ENCODE results near the gene HOXB6. TPM values are rescaled to one million over a fixed set of nuclear protein-coding genes. Genes with fewer than 3 reads are reported as not detected.

Gene HOXB6
- total RNA-seq, 1 experiment from 2014 or later = 64.8 TPM

- BruUV-seq (replicated peaks) = TSS peak; percentile 87
- Histone ChIP-seq H3K9ac (ENCODE audit: low read length) (peak overlapping the region; percentile 95), H3K79me2 (ENCODE audit: insufficient read depth, low read length) (peaks cover 36% of the 10 kb centered on the region), H3K9me3 (ENCODE audit: control insufficient read depth in 1 of 2, insufficient read depth in 1 of 2, low read depth in 1 of 2, low read length in 2 of 2) (no peaks in the 10 kb centered on the region), H3K4me2 (ENCODE audit: low read length) (peak overlapping the region; percentile 98), H2AFZ (ENCODE audit: low read depth, low read length, poor library complexity, severe bottlenecking) (no peak overlapping the region), H3K4me1 (ENCODE audit: control insufficient read depth in 1 of 2, insufficient read depth in 2 of 2, low read length in 2 of 2) (peaks cover 15 to 28% of the 10 kb centered on the region in 2 experiments), H3K36me3 (ENCODE audit: control insufficient read depth in 1 of 2, insufficient read depth in 2 of 2, low read length in 2 of 2) (no peaks in the 10 kb centered on the region; a peak in 2 of 4 replicates), H3K27me3 (ENCODE audit: insufficient read depth, low read length) (no peaks in the 10 kb centered on the region), H3K9me2 (ENCODE audit: insufficient read depth) (no peaks in the 10 kb centered on the region), H4K20me1 (ENCODE audit: insufficient read depth) (no peaks in the 10 kb centered on the region), H3K4me3 (replicated peaks in 1 of 2; ENCODE audit: low read depth in 1 of 2, low read length in 2 of 2) (peak overlapping the region; percentile 81 to 86), H3K27ac (ENCODE audit: low read depth, low read length) (peak overlapping the region; percentile 95)
- POLR2A ChIA-PET = interaction anchor here (0.9 to 2.2 kb wide), 8 partner anchors 9 to 579 kb away, joined by 3 to 8 read pairs (median 4); partner anchors contain the start of gene NFE2L1
- no peak for DNase-seq (ENCODE audit: low read depth, low spot score)
- CTCF ChIA-PET = interaction anchor here (1.7 to 1.8 kb wide), 2 partner anchors 51 to 252 kb away, joined by 7 read pairs; no protein-coding TSS in a partner anchor
- no peak for ATAC-seq
- no peak for TF ChIP-seq YY1 (IDR thresholded peaks at IDR 0.05; ENCODE audit: extremely low read depth, insufficient replicate concordance, low read depth, low read length)
- TF ChIP-seq POLR2AphosphoS5 (IDR thresholded peaks at IDR 0.05; ENCODE audit: low read depth, low read length) = peak; percentile 38; the same call in 1 of the 2 replicates
- no peak for TF ChIP-seq POLR2A (IDR thresholded peaks at IDR 0.05; ENCODE audit: borderline replicate concordance, extremely low read depth, insufficient read depth, insufficient read length)
- no peak for TF ChIP-seq EZH2 (IDR thresholded peaks at IDR 0.05)
- TF ChIP-seq SP1 (IDR thresholded peaks at IDR 0.05; ENCODE audit: low read depth) = no peak
- RAD21 ChIA-PET (ENCODE audit: low non-redundant PET in 1 of 2, low total read pairs in 2 of 2, uncharacterized antibody in 2 of 2, unreplicated experiment in 2 of 2) = no interaction called here
- intact Hi-C loops (cut with micrococcal nuclease) = no loop called here
These were observed 22.4 kb upstream of the HOXB6 start for GRCh38 chr17:48627118-48627597.

- peak within 1 kb of the TSS; percentile 95 for H3K27ac ChIP-seq (ENCODE audit: low read depth, low read length)
- H4K20me1 ChIP-seq (ENCODE audit: insufficient read depth) = no peaks in the 10 kb centered on the region
- H2AFZ ChIP-seq (ENCODE audit: low read depth, low read length, poor library complexity, severe bottlenecking) = no peak within 1 kb of the TSS
- ATAC-seq = peak; percentile 68
- peak within 1 kb of the TSS; percentile 95 for H3K9ac ChIP-seq (ENCODE audit: low read length)
- CTCF ChIA-PET = interaction anchor here (0.9 to 1.8 kb wide), 8 partner anchors 9 to 367 kb away, joined by 3 to 12 read pairs (median 6); no protein-coding TSS in a partner anchor
- peak; percentile 88 for DNase-seq (ENCODE audit: low read depth, low spot score)
- POLR2A ChIA-PET = interaction anchor here (0.7 to 2.2 kb wide), 15 partner anchors 9 to 578 kb away, joined by 3 to 11 read pairs (median 4); partner anchors contain the start of gene NFE2L1
- peak within 1 kb of the TSS; percentile 81 to 86 for H3K4me3 ChIP-seq (replicated peaks in 1 of 2; ENCODE audit: low read depth in 1 of 2, low read length in 2 of 2)
- H3K9me2 ChIP-seq (ENCODE audit: insufficient read depth) = no peaks in the 10 kb centered on the region
- peaks cover 42% of the 10 kb centered on the region for H3K79me2 ChIP-seq (ENCODE audit: insufficient read depth, low read length)
- RAD21 ChIA-PET (ENCODE audit: low non-redundant PET in 1 of 2, low total read pairs in 2 of 2, uncharacterized antibody in 2 of 2, unreplicated experiment in 2 of 2) = interaction anchor here (0.6 to 1.5 kb wide), 3 partner anchors 10 to 404 kb away, joined by 3 to 5 read pairs (median 4); no protein-coding TSS in a partner anchor
- no peaks in the 10 kb centered on the region for H3K27me3 ChIP-seq (ENCODE audit: insufficient read depth, low read length)
- H3K36me3 ChIP-seq (ENCODE audit: control insufficient read depth in 1 of 2, insufficient read depth in 2 of 2, low read length in 2 of 2) = no peaks in the 10 kb centered on the region; a peak in 2 of 4 replicates
- H3K9me3 ChIP-seq (ENCODE audit: control insufficient read depth in 1 of 2, insufficient read depth in 1 of 2, low read depth in 1 of 2, low read length in 2 of 2) = no peaks in the 10 kb centered on the region
- BruUV-seq (replicated peaks) = no TSS peak
- H3K4me1 ChIP-seq (ENCODE audit: control insufficient read depth in 1 of 2, insufficient read depth in 2 of 2, low read length in 2 of 2) = peaks cover 15 to 28% of the 10 kb centered on the region in 2 experiments
- intact Hi-C loops (cut with micrococcal nuclease) = no loop called here
- H3K4me2 ChIP-seq (ENCODE audit: low read length) = peak within 1 kb of the TSS; percentile 98
- TF ChIP-seq ZNF274 (IDR thresholded peaks at IDR 0.05; ENCODE audit: low read depth, low read length) = no peak
- no peak for TF ChIP-seq FOSL1 (IDR thresholded peaks at IDR 0.05; ENCODE audit: low read depth)
- TF ChIP-seq RAD21 (IDR thresholded peaks at IDR 0.05; ENCODE audit: low read depth) = no peak
- no peak for TF ChIP-seq EZH2phosphoT487 (IDR thresholded peaks at IDR 0.05; ENCODE audit: borderline replicate concordance)
- TF ChIP-seq CTCF (IDR thresholded peaks at IDR 0.05 in 2 of 3, conservative IDR thresholded peaks at IDR 0.05 in 1 of 3; ENCODE audit: borderline replicate concordance in 1 of 3, insufficient read depth in 1 of 3, low read depth in 2 of 3, low read length in 2 of 3) = no peak
- peak; percentile 90 for TF ChIP-seq POLR2AphosphoS5 (IDR thresholded peaks at IDR 0.05; ENCODE audit: low read depth, low read length)
- peak; percentile 81 for TF ChIP-seq YY1 (IDR thresholded peaks at IDR 0.05; ENCODE audit: extremely low read depth, insufficient replicate concordance, low read depth, low read length)
- TF ChIP-seq MAX (IDR thresholded peaks at IDR 0.05) = peak; percentile 80; the same call in 1 of the 2 replicates
- no peak for TF ChIP-seq ZFX (IDR thresholded peaks at IDR 0.05)
- peak; percentile 80 for TF ChIP-seq SIN3A (IDR thresholded peaks at IDR 0.05; ENCODE audit: low read depth)
These were observed 21.7 kb upstream of the HOXB6 start, which contains the start of gene HOXB9 for GRCh38 chr17:48626245-48627117. Gene HOXB9, minus strand, starts transcription at chr17:48626358. Its CDS starts 89 bp downstream, at chr17:48626269.
